Activated CD4-positive, CD25-positive, alpha-beta regulatory T cell (primary cell): ENCODE measurements around the gene GRID2IP.
"Not testable (repeated sequence)": the region's sequence is repeated elsewhere in the genome, so short reads cannot be mapped to it uniquely, and the experiment has no call there.

Experiments used
- DNase-seq, 4 experiments: peaks; one replicate each; lab custom pipeline; 2025; lab: John Stamatoyannopoulos, UW

GRID2IP gene

GRCh38 chr7:6487184-6487545 lies 64.1 kb downstream of the GRID2IP start:
- no peak for DNase-seq

- DNase-seq = no peak
These were observed 64.7 kb downstream of the GRID2IP start for GRCh38 chr7:6486438-6487183.

GRCh38 chr7:6482743-6483119 lies 68.5 kb downstream of the GRID2IP start:
- DNase-seq = no peak

- no peak for DNase-seq
These were observed 69.0 kb downstream of the GRID2IP start for GRCh38 chr7:6482307-6482706.

GRCh38 chr7:6481445-6481844 lies 69.8 kb downstream of the GRID2IP start:
- DNase-seq = no peak

- no peak for DNase-seq
These were observed 71.0 kb downstream of the GRID2IP start for GRCh38 chr7:6480323-6480660.

- no peak for DNase-seq
These were observed 72.2 kb downstream of the GRID2IP start for GRCh38 chr7:6479067-6479466.

GRCh38 chr7:6478186-6478585 lies 73.1 kb downstream of the GRID2IP start:
- DNase-seq = no peak

- no peak for DNase-seq
These were observed 74.0 kb downstream of the GRID2IP start for GRCh38 chr7:6477318-6477660.

- DNase-seq = no peak
These were observed 74.5 kb downstream of the GRID2IP start for GRCh38 chr7:6476596-6477317.

GRCh38 chr7:6475433-6476186 lies 75.7 kb downstream of the GRID2IP start:
- no peak for DNase-seq

- DNase-seq = no peak
These were observed 85.4 kb downstream of the GRID2IP start for GRCh38 chr7:6465862-6466261.

GRCh38 chr7:6463609-6464008 lies 87.7 kb downstream of the GRID2IP start:
- not testable (repeated sequence) for DNase-seq

GRCh38 chr7:6461946-6462550 lies 89.2 kb downstream of the GRID2IP start:
- DNase-seq = no peak

- no peak for DNase-seq
These were observed 90.2 kb downstream of the GRID2IP start for GRCh38 chr7:6460990-6461584.

- no peak for DNase-seq
These were observed 91.0 kb downstream of the GRID2IP start for GRCh38 chr7:6460303-6460702.

- not testable (repeated sequence) for DNase-seq
These were observed 92.6 kb downstream of the GRID2IP start for GRCh38 chr7:6458676-6459075.

GRCh38 chr7:6453734-6454133 lies 97.5 kb downstream of the GRID2IP start:
- no peak for DNase-seq

GRCh38 chr7:6451224-6451705 lies 100.0 kb downstream of the GRID2IP start:
- no peak for DNase-seq

GRCh38 chr7:6450591-6450990 lies 100.7 kb downstream of the GRID2IP start:
- DNase-seq = not testable (repeated sequence)

- DNase-seq = not testable (repeated sequence)
These were observed 101.4 kb downstream of the GRID2IP start for GRCh38 chr7:6449884-6450283.

- no peak for DNase-seq
These were observed 102.2 kb downstream of the GRID2IP start for GRCh38 chr7:6448943-6449543.
